Muscle layer of duodenum (tissue), 2 donors: ENCODE data around the gene IL4.

ENCODE experiments used
- H3K27ac ChIP-seq: one replicate; pipeline ENCODE4 v1.7.0; 2013; ENCODE audit warnings: mild to moderate bottlenecking, low read length
- H3K27me3 ChIP-seq: one replicate; pipeline ENCODE4 v1.7.0; 2013; ENCODE audit warnings: low read depth, mild to moderate bottlenecking, control low read depth, low read length
- H3K36me3 ChIP-seq, 2 donors: one replicate each; pipeline ENCODE4 v1.7.0; 2013; ENCODE audit warnings: low read length in 2 of 2, control low read depth in 1 of 2, mild to moderate bottlenecking in 1 of 2; ENCODE audit not compliant: insufficient read depth in 2 of 2, control insufficient read depth in 1 of 2
- H3K4me1 ChIP-seq, 2 donors: one replicate each; pipeline ENCODE4 v1.7.0; 2013; ENCODE audit warnings: low read length in 2 of 2, mild to moderate bottlenecking in 2 of 2, control low read depth in 1 of 2, moderate library complexity in 1 of 2; ENCODE audit not compliant: insufficient read depth in 2 of 2, control insufficient read depth in 1 of 2
- H3K4me3 ChIP-seq, 2 donors: one replicate each; pipeline ENCODE4 v1.7.0; 2013; ENCODE audit warnings: low read length in 2 of 2, low read depth in 1 of 2, mild to moderate bottlenecking in 1 of 2
- H3K9me3 ChIP-seq, 2 donors: one replicate each; pipeline ENCODE4 v1.7.0; 2013; ENCODE audit warnings: low read length in 2 of 2, control low read depth in 1 of 2, mild to moderate bottlenecking in 1 of 2; ENCODE audit not compliant: control insufficient read depth in 1 of 2
- donor health status: healthy.

The IL4 gene

GRCh38 chr5:132725745-132726144 lies 52.0 kb downstream of the IL4 start:
- no peaks in the 10 kb centered on the region for H3K9me3 ChIP-seq
- H3K36me3 ChIP-seq = peaks cover 0 to 2% of the 10 kb centered on the region in 2 donors
- H3K27me3 ChIP-seq = no peaks in the 10 kb centered on the region
- H3K4me1 ChIP-seq = no peaks in the 10 kb centered on the region
- no peak overlapping the region for H3K27ac ChIP-seq
- no peak overlapping the region for H3K4me3 ChIP-seq

DNA sequence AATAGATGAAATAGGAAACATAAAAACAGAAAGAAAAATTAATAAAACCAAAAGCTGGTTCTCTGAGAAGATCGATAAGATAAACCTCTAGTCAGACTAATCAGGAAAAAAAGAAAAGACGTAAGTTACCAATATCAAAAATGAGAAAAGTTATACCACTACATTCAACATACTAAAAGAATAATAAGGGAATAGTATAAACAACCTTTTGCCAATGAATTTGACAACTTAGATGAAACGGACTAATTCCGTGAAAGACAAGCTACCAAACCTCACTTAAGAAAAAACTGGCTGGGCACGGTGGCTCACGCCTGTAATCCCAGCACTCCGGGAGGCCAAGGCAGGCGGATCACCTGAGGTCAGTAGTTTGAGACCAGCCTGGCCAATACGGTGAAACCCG lies 56.1 kb downstream of the IL4 start:
- H3K27me3 ChIP-seq = no peaks in the 10 kb centered on the region

More for the DNA sequence above, 56.1 kb downstream of the IL4 start:
- Histone ChIP-seq H3K4me3 (no peak overlapping the region), H3K36me3 (no peaks in the 10 kb centered on the region), H3K9me3 (no peaks in the 10 kb centered on the region), H3K27ac (no peak overlapping the region), H3K4me1 (no peaks in the 10 kb centered on the region)
